GM18951 (cell line): ENCODE data around the gene CSMD2.
A peak's percentile ranks its signal among the peaks of the same experiment; 100 is the strongest.

Experiments
- POLR2A ChIP-seq: IDR thresholded peaks from 4 replicates; pipeline ENCODE4 v1.6.1; 2011; ENCODE audit warnings: mild to moderate bottlenecking; ENCODE audit not compliant: insufficient read length, insufficient read depth; ENCODE audit errors: extremely low read depth
- in situ Hi-C: fragments of 300-500 bp; cut with MboI; formaldehyde crosslinking; loops from one replicate; pipeline ENCODE4 v1.12.0; 2022; ENCODE audit warnings: low sequenced_read_pairs, mixed read lengths, inconsistent platforms; ENCODE audit not compliant: unreplicated experiment

The CSMD2 gene

DNA sequence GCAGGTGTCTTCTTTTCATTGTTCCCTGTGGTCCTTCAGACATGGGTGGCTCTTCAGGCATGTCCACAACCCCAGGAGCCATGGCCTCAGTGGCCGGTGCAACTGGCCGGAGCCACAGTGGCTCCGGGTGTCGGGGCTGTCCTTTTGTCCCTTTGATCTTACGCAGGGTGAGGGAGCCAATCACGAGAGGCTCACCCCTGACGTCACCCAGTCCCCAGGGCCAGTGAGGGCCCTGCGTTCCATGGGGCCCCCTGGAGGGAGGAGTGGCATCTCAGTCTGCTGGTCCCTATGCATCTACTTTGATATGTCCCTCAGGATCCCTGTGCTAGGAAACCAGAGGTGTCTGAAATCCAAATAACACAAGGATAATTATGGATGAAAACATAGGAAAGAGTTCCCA is 663.3 kb downstream of the CSMD2 start:
- in situ Hi-C loops = no loop called here
- TF ChIP-seq POLR2A = no peak

DNA sequence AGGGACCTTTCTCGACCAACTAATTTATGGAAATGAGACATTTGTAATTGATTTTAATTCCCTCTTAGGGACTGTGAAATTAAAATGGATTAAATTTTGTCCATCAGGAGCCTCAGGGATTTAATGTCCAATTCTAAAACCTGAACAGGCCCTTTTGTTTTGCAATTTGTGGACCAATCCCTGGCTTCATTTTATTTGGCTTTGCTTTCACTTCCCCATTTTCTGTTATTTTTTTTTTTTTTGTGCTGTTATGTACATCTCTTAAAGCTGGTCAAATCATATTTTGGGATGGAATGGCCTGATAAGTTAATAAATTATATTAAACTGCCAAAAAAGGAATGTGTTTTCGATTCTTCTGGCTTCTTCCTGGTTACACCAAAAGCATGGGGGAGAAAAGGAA is 663.7 kb downstream of the CSMD2 start:
- in situ Hi-C loops = no loop called here
- no peak for TF ChIP-seq POLR2A

DNA sequence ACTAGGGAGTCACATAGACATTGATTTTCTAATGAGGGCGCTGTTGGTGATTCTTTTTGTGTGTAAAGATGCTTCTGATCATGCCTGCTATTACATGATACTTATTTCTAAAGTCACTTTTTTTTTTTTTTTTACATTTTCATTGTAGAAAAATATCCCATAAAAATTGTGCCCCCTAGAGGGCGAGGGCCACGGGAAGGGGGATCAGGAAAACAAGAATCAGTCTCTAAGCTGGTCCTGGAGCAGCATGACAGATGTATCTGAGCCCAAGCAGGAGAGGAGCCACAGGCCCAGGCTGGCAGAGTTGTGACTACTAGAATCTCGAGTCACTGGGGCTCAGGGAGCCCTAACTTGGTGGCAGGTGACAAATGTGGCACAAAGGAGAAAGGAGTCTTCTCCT is 664.5 kb downstream of the CSMD2 start:
- in situ Hi-C loops = no loop called here
- no peak for TF ChIP-seq POLR2A

DNA sequence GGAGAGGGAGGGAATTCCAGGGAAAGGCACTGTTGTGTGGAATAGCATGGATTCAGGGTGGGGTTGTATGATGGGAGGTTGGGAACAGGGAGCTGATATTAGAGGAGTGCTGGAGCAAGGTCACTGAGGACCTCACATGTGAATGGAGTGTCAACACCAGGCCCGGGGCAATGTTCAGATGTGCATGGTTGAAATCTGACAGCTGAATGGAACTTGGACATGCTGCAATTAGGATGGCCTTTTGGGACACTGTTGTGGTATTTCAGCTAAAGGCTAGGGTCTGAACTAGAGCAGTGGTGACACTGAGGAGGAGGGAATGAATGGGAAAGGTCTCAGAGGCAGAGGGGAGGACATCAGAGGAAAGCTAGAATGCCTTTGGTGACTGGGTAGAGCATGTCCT is 667.6 kb downstream of the CSMD2 start:
- in situ Hi-C loops = no loop called here
- TF ChIP-seq POLR2A = no peak

DNA sequence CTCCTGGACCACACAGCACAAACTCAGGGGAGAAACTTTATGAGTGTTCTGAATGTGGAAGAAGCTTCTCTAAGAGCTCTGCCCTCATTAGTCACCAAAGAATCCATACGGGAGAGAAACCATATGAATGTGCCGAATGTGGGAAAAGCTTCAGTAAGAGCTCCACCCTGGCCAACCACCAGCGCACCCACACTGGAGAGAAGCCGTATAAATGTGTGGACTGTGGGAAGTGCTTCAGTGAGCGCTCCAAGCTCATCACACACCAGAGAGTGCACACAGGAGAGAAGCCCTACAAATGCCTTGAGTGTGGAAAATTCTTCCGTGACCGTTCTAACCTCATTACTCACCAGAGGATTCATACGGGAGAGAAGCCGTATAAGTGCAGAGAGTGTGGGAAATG is 670.1 kb downstream of the CSMD2 start:
- TF ChIP-seq POLR2A = no peak
- in situ Hi-C loops = no loop called here

DNA sequence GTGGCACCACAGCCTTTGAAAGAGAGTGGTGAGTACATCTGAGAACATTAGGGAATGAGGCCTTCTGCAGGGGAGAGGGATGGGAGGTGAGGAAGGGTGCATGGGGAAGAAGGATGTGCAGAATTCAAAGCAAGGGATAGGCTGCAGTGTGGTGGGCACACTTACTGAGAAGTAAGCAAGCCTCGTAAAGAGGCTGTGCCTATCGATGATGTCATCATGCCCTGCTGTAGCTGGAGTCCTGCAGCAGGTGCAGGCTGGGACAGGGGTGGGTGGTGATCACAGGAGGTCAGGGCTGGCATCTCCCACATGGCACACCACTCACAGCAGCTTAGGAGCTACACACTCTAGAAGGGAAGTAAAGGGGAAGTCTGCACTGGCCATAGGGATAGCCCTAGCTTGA is 676.4 kb downstream of the CSMD2 start:
- in situ Hi-C loops = no loop called here
- TF ChIP-seq POLR2A = no peak

DNA sequence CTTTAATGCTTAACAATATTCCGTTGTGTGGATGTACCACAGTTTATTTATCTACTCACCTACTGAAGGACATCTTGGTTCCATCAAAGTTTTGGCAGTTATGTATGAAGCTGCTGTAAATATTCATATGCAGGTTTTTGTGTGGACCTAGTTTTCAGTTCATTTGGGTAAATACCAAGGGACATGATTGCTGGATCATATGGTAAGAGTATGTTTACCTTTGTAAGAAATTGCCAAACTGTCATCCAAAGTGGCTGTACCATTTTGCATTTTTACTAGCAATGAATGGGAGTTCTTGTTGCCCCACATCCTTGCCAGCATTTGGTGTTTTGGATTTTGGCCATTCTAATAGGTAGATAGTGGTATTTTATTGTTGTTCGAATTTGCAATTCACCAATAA is 682.6 kb downstream of the CSMD2 start:
- in situ Hi-C loops = no loop called here

DNA sequence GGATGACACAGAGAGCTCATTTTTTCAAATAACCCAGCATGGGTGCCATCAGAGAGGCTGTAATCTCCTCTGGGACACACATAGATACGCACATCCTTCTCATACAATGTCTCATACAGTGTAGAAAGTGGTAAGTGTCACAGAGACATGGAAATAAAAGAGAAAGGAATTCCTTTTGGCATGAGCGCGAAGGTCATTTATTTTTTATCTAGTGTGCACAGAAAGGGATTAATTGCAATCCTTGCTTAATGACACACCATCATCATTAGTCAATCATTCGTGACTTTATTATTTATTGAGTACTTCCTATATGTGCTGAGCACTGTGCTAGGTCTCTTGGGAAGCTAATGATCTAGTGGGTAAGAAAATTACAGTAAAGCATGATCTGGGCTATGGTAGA is 687.6 kb downstream of the CSMD2 start:
- no peak for TF ChIP-seq POLR2A
- in situ Hi-C loops = loop anchor here (10.0 kb wide), 1 partner anchor 113 kb away; no protein-coding TSS in a partner anchor

More for the DNA sequence above, 682.6 kb downstream of the CSMD2 start:
- no peak for TF ChIP-seq POLR2A

DNA sequence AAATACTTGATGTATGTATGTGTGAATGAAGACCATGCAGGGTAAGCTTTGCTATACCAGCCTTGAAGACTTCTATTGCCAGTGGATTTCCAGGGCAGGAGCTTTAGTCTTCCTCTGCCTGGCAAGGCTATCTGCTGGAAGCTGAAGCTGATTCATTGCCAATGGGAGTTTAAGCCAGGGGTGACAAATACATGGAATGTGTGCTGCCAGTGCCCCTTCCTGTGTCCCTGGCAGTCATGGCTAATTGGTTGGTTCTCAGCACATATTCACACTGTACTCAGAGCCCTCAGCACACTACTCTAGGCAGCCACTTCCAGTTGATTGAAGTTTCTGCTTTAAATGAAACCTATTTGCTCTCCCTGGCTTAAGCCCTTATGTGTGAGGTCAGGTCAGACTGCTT is 691.1 kb downstream of the CSMD2 start:
- no peak for TF ChIP-seq POLR2A
- in situ Hi-C loops = loop anchor here (10.0 kb wide), 1 partner anchor 109 kb away; no protein-coding TSS in a partner anchor

DNA sequence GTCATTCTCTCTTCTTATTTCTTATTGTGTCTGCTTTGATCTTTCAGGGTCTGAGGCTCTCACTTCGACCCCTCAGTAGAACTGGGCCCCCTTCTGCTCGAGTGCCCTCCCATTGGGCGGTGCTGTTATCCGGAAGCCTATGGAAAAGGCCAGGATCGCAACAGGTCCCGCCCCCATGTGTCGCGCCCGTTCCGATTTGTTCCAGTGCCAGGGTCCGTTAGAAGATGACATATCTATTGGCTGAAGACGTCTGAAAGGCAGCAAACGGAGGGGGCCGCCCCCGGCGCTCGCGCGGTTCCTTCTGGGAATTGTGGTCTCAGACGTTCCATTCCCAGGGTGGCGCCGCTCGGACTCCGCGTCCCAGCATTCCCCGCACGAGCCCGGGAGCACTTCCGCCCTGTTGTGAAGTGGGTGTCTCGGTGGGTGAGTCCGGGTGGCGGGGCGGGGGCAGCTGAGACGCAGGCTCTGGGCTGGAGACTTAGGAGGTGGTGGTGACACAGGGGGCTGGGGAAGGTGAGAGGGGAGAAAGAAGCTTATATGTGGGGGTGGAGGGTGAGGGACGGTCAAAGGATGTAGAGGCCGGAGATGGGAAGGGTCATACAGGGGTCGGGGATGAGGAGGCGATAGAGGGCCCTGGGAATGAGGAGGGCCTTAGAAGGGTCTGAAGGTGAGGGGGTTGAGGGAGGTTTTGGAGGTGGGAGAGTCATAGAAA is 692.6 kb downstream of the CSMD2 start, which contains the start of gene ZSCAN20:
TSS of gene ZSCAN20 (plus strand) at position 377 of the 712 bp plus-strand sequence. CDS start 6,644 bp downstream, outside the sequence.
- TF ChIP-seq POLR2A = peak; percentile 64
- in situ Hi-C loops = loop anchor here (10.0 kb wide), 1 partner anchor 108 kb away; no protein-coding TSS in a partner anchor

DNA sequence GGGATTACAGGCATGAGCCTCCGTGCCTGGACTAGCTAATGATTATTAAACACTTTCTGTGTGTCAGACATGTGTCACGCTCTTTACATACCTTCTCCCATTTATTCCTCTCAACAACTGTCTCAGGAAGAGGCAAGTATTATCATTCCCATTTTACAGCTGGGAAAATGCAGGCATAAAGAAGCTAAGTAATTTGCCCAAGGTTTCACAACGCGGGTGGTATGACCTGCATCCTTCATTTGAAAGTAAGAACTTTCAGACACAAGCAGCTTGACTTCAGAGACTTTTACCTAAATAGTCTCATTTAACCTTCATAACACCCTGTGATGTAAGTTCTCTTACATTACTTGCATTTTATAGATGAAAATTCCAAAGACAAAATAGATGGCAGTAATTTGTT is 693.6 kb downstream of the CSMD2 start:
- no peak for TF ChIP-seq POLR2A
- in situ Hi-C loops = loop anchor here (10.0 kb wide), 1 partner anchor 107 kb away; no protein-coding TSS in a partner anchor

DNA sequence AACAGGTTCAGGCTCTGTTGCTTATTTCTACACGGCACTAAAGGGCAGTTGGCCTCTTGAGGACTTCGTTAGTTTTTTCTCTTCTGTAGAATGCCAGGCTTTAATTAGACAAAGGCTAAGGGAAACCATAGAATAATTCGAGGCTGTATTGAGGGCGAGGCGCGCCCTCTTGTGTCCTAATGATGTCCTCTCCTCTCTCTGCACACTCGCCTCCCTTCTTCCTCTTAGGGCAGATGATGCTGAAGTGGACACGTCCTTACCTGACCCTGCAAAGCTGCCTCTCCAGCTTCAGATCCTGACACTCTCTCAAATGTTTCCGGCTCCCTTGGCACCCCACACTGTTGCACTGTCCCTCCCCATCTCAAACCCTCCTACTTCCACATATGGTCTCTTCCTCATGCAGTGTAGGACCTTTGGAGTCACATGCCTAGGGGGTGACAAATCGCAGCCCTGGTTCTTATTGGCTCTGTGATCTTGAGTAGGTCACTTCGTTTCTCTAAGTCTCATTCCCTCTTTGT is 694.5 kb downstream of the CSMD2 start:
- in situ Hi-C loops = loop anchor here (10.0 kb wide), 1 partner anchor 106 kb away; no protein-coding TSS in a partner anchor
- TF ChIP-seq POLR2A = no peak

DNA sequence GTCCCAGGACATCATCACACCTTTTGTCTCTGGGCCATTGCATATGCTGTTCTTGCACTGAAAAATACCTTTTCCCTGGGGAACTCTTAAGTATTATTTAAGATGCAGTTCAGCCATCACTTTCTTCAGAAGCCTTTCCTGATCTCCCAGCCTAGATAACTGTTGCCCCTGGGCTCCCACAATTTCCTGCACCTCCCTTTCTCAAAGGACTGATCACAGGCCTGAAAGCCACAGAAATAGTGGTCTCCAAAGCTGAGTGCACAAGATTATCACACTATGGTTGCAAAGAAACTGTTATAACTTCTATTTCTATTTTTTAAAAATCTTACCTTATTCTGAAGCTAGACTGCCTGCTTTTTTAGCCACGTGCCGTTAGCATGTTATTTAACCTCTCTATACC is 695.3 kb downstream of the CSMD2 start:
- TF ChIP-seq POLR2A = no peak
- in situ Hi-C loops = loop anchor here (10.0 kb wide), 2 partner anchors 105 to 175 kb away; no protein-coding TSS in a partner anchor

DNA sequence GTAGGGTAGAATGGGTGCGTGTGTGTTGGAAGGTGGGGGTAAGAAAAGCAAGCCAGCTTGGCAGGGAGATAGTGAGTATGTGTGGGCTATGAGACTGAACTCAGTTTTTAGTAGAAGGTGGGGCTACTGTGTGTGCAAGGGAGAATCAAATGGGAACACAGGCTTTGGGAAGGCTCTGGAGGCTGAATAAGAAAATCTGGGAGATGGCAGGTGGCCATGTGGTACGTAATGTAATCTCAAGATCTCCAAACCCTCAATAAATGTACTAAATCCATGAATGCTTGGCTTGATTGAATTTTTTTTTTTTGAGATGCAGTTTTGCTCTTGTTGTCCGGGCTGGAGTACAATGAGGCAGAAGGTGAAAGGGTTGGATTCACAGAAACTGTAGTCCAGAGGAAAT is 696.1 kb downstream of the CSMD2 start:
- in situ Hi-C loops = loop anchor here (10.0 kb wide), 1 partner anchor 174 kb away; no protein-coding TSS in a partner anchor
- no peak for TF ChIP-seq POLR2A

DNA sequence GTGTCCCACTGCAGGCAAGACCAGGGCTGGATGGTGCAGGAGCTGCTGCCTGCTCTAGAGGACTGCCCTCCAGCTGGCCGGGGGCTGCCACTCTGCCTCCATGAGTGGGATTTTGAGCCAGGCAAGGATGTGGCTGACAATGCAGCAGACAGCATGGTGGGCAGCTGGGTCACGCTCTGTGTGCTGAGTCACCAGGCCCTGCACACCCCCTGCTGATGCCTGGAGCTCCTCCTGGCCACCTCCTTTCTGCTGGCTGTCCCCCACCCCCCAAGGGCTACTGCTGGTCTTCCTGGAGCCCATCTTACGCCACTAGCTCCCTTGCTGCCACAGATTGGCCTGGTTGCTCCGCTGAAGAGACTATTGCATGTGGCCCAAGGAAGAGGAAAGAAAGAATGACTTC is 696.5 kb downstream of the CSMD2 start:
- in situ Hi-C loops = loop anchor here (10.0 kb wide), 1 partner anchor 174 kb away; no protein-coding TSS in a partner anchor
- no peak for TF ChIP-seq POLR2A
